Upper lobe of left lung (tissue), 4 donors: ENCODE results near the gene CHAC2.

ENCODE experiments used
- CTCF ChIP-seq, 6 experiments: fragments of 450-650 bp in 4 of 6; fragments of 200-600 bp in 2 of 6; sonication (generic) in 2 of 6; IDR thresholded peaks; one replicate each; pipeline ENCODE4 v1.5.1; 2016 to 2019; ENCODE audit warnings: antibody characterized with exemption in 6 of 6
- EP300 ChIP-seq, 4 donors: sonication (generic); formaldehyde crosslinking; IDR thresholded peaks; one replicate each; pipeline ENCODE4 v1.5.1; 2017; ENCODE audit warnings: antibody characterized with exemption in 4 of 4, control low read depth in 2 of 4
- POLR2A ChIP-seq, 4 donors: fragments of 450-650 bp; IDR thresholded peaks; one replicate each; pipeline ENCODE4 v1.5.1; 2016 to 2017; ENCODE audit warnings: antibody characterized with exemption in 4 of 4, mild to moderate bottlenecking in 2 of 4
- POLR2AphosphoS5 ChIP-seq, 2 donors: sonication (generic); formaldehyde crosslinking; IDR thresholded peaks; one replicate each; pipeline ENCODE4 v1.5.1; 2017; ENCODE audit warnings: antibody characterized with exemption in 2 of 2

GRCh38 chr2:53819634-53820033 lies 52.0 kb downstream of the CHAC2 start:
- TF ChIP-seq CTCF (IDR thresholded peaks at IDR 0.05), result no peak
- TF ChIP-seq POLR2A (IDR thresholded peaks at IDR 0.05), result no peak
- TF ChIP-seq EP300 (IDR thresholded peaks at IDR 0.05), result no peak
- TF ChIP-seq POLR2AphosphoS5 (IDR thresholded peaks at IDR 0.05), result no peak
